ENCODE measurements around the gene CREBRF. TPM values are rescaled to one million over a fixed set of nuclear protein-coding genes. Genes with fewer than 3 reads are reported as not detected.

The CREBRF gene
- total RNA-seq, 1 donor from 2014 or later: 10.0 TPM

DNA sequence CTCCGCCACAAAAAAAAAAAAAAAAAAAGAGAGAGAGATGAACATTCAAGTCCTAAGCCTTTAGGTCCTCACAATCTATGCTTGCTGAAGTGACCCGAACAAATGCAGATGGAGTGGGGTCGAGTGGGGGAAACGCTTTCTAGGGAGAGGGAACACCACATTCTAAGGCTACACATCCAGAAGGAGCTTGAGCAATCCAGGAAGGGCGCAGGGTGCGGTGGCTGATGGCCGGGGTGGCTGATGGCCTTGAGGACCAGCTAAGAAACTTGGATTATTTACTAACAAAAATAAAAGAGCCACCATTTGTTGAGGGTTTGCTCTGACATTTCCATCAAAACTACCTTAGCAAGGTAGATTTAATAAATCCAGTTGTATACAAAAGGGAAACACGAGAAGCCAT is 87.4 kb downstream of the CREBRF start:
- peaks cover 8% of the 10 kb centered on the region for H3K79me2 ChIP-seq (ENCODE audit: insufficient read depth, low read length)
- Mint-ChIP-seq H3K4me3 (ENCODE audit: unreplicated experiment) (no peak overlapping the region), H3K27me3 (ENCODE audit: low read depth, unreplicated experiment) (no peaks in the 10 kb centered on the region), H3K9me3 (ENCODE audit: unreplicated experiment) (peaks cover 2% of the 10 kb centered on the region), H3K36me3 (ENCODE audit: low read depth, unreplicated experiment) (peaks cover 7% of the 10 kb centered on the region), H3K27ac (ENCODE audit: unreplicated experiment) (no peak overlapping the region), H3K4me1 (ENCODE audit: low read depth, unreplicated experiment) (peaks cover 3% of the 10 kb centered on the region)
- no peak overlapping the region for H3K4me2 ChIP-seq (ENCODE audit: low read length)
- DNase-seq (ENCODE audit: low read depth): no peak
- no peak overlapping the region for H3K9ac ChIP-seq (ENCODE audit: low read length)
- H4K20me1 ChIP-seq (ENCODE audit: insufficient read depth, low read length): no peaks in the 10 kb centered on the region
- H3K4me1 ChIP-seq (ENCODE audit: insufficient read depth, low read length): peaks cover 5% of the 10 kb centered on the region
- TF ChIP-seq CTCF (IDR thresholded peaks at IDR 0.05; ENCODE audit: insufficient read depth, low read depth, low read length) (no peak), EZH2 (IDR thresholded peaks at IDR 0.05; ENCODE audit: insufficient read depth, low read length) (no peak)
- no peak for FAIRE-seq
- no peak overlapping the region for H3K27ac ChIP-seq (ENCODE audit: low read depth, low read length)
- H3K4me3 ChIP-seq (ENCODE audit: insufficient read depth, low read depth, low read length): no peak overlapping the region
- H3K27me3 ChIP-seq (ENCODE audit: insufficient read depth, low read length): no peaks in the 10 kb centered on the region
- peak overlapping the region; percentile 59 for H2AFZ ChIP-seq (ENCODE audit: low read depth, low read length)
- H3K9me3 ChIP-seq (ENCODE audit: insufficient read depth, low read depth, low read length): no peaks in the 10 kb centered on the region
- H3K36me3 ChIP-seq (ENCODE audit: insufficient read depth, low read length): no peaks in the 10 kb centered on the region

DNA sequence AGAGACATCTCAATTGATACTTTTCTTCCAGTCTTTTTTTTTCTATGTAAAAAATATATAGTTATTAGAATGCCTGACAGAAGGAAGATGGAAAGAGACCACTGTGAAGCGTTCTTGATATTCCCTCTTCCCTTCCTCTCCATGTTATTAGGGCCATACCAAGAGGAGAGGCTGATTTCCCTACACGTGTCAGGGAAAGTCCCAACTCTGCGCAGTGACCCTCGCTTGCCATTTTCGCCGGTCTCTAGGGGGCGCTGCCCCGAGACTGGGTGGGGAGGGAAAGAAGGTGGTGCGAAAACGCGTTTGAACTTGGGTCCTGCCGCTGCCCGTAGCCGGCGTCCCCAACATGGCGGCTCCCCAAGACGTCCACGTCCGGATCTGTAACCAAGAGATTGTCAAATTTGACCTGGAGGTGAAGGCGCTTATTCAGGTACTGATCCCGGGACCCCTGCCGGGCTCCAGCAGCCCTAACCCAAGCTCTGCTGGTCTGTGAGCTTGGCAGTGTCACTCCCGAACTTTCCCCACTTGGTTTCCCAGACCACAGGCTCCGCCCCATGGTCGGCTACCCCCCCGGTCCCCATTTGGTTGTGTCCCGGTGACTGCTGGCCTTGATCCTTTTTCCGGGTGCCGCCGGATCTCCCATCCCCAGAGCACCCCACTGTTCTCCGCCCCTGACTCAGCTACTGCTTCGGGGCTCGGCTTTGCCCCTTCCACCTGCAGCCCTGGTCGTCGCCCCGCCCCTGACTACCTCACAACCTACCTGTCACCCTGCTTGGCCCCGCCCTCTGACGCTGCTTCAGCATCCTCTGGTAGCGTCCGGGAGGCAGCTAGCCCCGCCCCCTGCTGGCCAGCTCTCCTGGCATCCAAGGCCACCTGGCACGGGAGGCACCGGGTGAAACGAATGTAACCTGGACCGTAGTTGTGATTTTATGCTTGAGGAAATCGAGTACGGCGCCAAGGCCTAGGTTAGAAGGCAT is 88.3 kb downstream of the CREBRF start, which contains the start of gene BNIP1:
Gene BNIP1, plus strand, starts transcription at position 332 of the 977 bp plus-strand sequence. Its CDS starts 15 bp downstream, at position 347.
- peak within 1 kb of the TSS; percentile 96 for H3K27ac ChIP-seq (ENCODE audit: low read depth, low read length)
- TF ChIP-seq EZH2 (IDR thresholded peaks at IDR 0.05; ENCODE audit: insufficient read depth, low read length) (no peak), CTCF (IDR thresholded peaks at IDR 0.05; ENCODE audit: insufficient read depth, low read depth, low read length) (peak; percentile 97)
- DNase-seq (ENCODE audit: low read depth): peak; percentile 81

More for the DNA sequence above, 88.3 kb downstream of the CREBRF start, which contains the start of gene BNIP1:
- Mint-ChIP-seq H3K27ac (ENCODE audit: unreplicated experiment) (peak within 1 kb of the TSS; percentile 96), H3K27me3 (ENCODE audit: low read depth, unreplicated experiment) (no peaks in the 10 kb centered on the region), H3K9me3 (ENCODE audit: unreplicated experiment) (peaks cover 2% of the 10 kb centered on the region), H3K36me3 (ENCODE audit: low read depth, unreplicated experiment) (peaks cover 16% of the 10 kb centered on the region), H3K4me1 (ENCODE audit: low read depth, unreplicated experiment) (peaks cover 3% of the 10 kb centered on the region), H3K4me3 (ENCODE audit: unreplicated experiment) (peak within 1 kb of the TSS; percentile 97)
- FAIRE-seq: peak; percentile 67
- Histone ChIP-seq H3K36me3 (ENCODE audit: insufficient read depth, low read length) (peaks cover 4% of the 10 kb centered on the region), H3K27me3 (ENCODE audit: insufficient read depth, low read length) (no peaks in the 10 kb centered on the region), H3K4me1 (ENCODE audit: insufficient read depth, low read length) (peaks cover 5% of the 10 kb centered on the region), H3K79me2 (ENCODE audit: insufficient read depth, low read length) (peaks cover 8% of the 10 kb centered on the region), H2AFZ (ENCODE audit: low read depth, low read length) (peak within 1 kb of the TSS; percentile 99), H3K4me3 (ENCODE audit: insufficient read depth, low read depth, low read length) (peak within 1 kb of the TSS; percentile 100), H3K9ac (ENCODE audit: low read length) (peak within 1 kb of the TSS; percentile 99), H4K20me1 (ENCODE audit: insufficient read depth, low read length) (no peaks in the 10 kb centered on the region), H3K4me2 (ENCODE audit: low read length) (peak within 1 kb of the TSS; percentile 97), H3K9me3 (ENCODE audit: insufficient read depth, low read depth, low read length) (no peaks in the 10 kb centered on the region)
